A673 (cell line): ENCODE measurements around the gene SFXN1.

Experiments
- CTCF ChIP-seq: fragments of 300-800, 200-600 bp; sonication (generic); conservative IDR thresholded peaks from 2 replicates; pipeline ENCODE4 v1.5.1; 2017; ENCODE audit warnings: low read depth, mild to moderate bottlenecking, antibody characterized with exemption, low read length, moderate library complexity, mixed read lengths
- EZH2 ChIP-seq: fragments of 200-600 bp; sonication (generic); IDR thresholded peaks from 2 replicates; pipeline ENCODE4 v1.6.1; 2017; ENCODE audit warnings: borderline replicate concordance, low read depth, mild to moderate bottlenecking, mixed read lengths, antibody characterized with exemption, low read length; ENCODE audit not compliant: poor library complexity, severe bottlenecking

- TF ChIP-seq CTCF (no peak), EZH2 (no peak)
Observed at GRCh38 chr5:175436359-175436758, 42.0 kb upstream of the SFXN1 start.
